GM18511 (cell line): ENCODE measurements around the gene GREM2.
A peak's percentile ranks its signal among the peaks of the same experiment; 100 is the strongest.

Source experiments
- ATAC-seq: cut with Tn5 transposase; IDR thresholded peaks from one replicate; pipeline ENCODE4 v1.9.1; 2021; ENCODE audit warnings: mild to moderate bottlenecking, moderate library complexity; ENCODE audit not compliant: unreplicated experiment

Gene GREM2

DNA sequence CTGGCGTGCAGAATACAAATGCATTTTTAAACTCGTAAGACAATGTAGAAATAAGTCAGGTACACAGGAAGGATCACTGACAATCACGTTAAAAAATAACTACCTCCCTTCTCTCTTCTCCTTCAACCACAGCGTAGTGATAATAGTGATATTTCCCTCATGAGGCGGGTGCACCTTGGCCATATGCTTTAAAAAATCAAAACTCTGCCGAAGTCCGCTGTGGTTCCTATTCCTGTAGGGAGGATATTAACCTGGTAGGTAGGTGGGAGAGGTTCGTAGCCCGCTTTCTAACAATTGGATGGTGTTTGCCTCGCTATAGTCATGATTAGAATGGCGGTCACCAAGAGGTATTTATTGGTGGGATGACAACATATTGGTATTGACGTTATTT lies 732 bp downstream of the GREM2 start:
- ATAC-seq = no peak

DNA sequence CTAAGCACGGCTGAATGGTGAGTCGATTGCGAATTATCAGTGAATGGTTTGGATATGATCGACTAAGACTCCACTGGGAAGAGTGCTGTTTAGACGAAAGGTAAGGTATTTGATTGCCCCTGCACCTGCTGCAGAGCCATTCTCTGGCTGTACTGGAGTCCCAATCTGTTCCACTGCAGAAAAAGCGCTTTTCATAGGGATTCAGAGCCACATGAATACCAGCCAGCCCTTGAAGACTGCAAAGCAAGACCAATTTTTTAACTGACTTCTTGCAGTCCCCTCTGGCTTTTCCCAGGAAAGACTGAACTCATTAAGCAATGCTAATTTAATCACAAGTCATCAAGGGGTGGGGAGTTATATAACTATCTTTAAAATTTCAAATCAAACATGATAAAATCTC lies 1.3 kb downstream of the GREM2 start:
- ATAC-seq = no peak

DNA sequence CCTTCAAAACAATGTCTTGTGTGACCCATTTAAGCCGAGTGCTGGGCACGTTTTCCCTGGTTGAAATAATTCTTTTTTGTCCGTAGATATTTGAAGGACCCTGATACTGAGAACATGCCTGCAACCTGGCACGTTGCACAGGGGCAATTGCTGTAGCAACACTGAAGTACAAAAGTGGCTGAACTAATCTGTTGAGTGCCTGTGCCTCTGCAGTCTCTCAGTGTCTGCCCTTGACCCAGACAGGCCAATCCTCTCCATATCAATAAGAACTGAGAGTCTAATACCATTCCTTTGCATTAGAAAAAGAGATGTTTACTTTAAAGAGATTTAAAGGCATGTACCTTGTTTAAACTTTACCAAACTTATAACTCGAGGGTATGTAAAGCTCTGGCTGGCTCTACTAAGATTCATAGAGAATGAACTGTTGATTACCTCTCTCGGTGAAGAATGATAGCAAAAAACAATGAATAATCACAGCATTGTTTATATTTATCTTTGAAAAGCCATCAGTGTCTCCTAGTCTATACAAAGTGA lies 2.4 kb downstream of the GREM2 start:
- ATAC-seq = no peak

DNA sequence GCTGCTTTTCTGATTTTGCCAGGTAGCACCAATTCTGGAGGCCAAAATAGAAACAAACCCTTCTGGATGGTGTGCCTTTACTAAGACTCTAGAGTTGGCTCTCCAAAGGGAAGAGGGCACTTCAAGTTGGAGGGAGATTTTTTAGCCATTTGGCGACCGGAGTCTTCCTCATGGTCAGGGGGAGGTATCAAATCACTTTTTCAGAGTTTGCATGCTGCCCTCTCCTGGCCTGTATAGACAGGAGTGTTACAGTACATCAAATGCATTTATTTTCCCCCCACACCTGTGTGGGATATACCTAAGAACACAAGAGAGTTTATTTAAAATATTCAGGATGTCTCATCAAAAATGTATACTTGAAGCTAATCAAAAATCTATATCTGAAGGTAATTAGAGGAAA lies 3.2 kb downstream of the GREM2 start:
- no peak for ATAC-seq

DNA sequence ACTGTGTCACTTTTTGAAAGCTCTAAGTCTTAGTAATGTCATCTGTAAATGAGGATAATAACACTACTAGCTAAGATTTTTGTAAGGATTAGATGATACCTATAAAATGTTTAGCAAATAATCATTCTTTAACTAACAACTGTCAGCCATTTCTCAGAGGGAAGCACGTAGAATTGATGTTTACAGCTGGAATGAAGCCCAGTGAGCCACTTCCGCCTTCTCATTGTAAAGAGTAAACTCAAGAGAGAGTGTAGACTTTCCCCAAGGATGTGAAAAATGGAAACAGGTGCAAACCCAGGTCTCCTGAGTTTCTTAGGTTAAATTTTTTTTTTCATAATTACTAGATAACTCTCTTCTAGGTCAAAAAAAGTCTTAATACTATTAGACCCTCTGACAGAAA lies 4.9 kb downstream of the GREM2 start:
- no peak for ATAC-seq

DNA sequence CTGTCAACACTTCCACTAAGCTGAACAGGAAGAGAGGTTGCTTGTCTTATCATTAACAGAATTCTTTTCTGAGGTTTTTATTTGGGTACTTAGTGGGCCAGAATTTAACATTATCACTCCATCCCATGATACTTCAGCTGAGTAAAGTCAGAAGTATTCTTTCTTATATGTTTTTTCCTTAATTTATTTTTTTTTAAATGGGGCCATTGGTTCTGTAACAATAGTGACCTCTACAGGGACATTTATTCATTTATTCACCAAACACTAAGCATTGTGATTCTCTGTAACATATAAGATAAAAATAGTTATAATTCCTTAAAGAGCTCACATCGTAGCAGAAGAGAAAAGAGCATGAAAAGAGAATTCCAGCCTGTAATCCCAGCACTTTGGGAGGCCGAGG lies 9.8 kb downstream of the GREM2 start:
- ATAC-seq = no peak

DNA sequence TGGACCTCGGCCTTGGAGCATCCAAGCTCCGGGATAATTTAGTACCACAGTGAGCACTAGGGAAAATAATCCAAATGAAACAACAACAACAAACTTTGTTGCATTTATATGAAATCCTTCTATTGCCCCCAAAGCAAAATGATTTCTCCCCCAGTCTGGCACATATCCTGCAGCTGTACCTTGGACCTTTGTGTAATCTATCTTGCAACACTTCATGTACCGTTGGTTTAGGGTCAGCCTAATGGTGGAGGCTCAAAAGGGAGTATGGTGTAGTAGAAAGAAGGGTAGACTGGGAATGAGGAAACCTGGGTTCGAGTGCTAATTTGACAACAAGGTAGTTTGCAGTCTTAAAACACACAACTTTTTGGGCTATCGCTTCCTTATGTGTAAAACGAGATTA lies 12.1 kb downstream of the GREM2 start:
- no peak for ATAC-seq

DNA sequence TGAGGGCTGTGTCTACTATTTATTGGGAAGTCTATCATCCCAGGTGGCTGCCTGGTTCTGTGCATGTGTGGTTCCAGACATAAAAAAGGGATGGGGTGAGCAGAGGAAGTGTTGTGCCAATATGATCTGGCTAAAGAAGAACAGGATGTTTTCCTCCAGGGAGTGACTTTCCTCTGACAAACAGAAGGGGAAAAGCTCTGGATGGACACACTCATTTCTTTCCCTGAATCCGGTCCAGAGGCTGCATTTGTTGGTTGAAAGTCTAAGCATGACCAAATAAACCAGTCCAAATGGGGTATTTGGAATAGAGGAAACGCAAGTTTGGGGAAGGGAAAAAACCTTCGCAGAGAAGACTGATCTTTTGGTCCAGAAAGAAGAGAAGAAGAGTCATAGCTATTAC lies 12.7 kb downstream of the GREM2 start:
- ATAC-seq = no peak

DNA sequence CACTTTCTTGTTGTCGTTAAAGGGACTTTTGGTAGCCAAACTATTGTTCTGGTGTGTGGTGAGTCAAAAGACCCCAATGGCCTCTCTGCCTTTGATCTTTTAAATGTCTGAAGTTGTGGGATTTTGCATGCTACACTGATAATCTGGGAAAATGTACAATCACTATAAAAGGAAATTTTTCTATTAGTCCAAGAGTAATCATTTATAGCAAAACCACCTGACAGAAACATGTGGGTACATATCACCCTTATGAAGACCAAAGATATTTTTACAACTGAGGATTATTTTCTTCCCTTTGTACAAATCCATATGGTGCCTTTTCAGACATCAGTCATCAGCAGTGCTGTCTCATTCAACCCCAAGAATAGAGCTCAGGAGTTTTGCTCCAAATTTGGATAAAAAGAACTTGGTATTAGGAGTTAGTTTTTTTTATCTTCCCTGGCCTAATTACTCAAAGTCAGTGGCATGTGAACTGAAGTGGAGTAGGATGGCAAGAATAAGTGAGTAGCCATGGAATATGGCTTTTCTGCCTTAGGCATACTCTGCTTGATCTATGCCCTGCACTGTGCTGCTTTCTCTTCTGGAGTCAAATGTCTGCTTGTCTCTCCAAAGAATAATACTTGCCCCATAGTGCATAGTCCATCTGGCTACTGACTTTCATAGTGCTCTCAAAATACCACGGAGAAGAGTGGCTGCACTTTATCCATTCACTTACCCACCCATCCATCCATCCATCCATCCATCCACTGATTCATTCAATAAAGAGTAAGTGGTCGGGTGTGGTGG lies 13.5 kb downstream of the GREM2 start:
- no peak for ATAC-seq

DNA sequence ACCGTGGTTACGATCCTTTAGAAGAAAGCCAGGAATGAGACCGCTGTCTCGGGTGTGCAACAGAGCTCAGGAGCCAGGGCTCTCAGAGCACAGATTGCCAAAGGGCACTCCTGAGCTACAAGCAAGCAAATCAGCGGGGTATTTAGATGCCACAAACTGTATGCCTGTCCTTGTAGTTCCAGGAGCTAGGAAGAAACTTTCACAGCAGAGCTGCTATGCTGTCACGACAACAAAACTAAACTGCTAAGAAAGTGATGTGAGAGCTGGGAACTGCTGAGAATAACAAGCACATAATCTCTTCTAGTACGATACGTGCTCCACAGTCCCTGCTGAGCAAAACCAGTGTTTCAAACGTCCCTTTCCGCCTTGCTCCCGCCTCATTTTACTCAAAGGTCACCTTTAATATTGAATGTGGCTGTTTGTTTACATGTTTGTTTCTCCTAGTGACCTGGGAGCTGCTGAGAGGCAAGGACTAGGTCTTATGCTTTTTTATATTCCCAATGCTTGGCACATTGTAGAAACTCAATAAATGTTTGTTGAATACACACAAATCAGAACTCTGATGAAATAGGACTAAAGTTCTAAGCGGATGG lies 14.7 kb downstream of the GREM2 start:
- no peak for ATAC-seq

DNA sequence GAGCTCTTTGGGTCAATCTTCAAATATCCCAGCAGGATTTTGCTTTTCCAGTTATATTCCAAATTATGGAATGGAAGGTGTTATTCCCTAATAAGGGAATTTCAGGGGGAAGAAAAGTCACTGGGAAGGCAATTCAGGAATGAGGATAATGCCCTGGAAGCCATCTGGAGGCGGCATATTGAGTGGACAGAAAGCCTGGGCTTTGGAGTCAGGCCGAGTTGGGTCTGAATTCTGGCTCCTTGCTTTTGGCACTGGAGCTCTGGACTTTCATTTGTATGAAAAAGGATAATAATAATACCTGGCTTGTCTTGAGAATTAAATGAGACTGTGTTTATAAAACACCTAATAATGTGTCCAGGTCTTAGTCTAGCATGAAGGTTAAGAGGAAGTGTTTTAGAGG lies 16.5 kb downstream of the GREM2 start:
- ATAC-seq = no peak

DNA sequence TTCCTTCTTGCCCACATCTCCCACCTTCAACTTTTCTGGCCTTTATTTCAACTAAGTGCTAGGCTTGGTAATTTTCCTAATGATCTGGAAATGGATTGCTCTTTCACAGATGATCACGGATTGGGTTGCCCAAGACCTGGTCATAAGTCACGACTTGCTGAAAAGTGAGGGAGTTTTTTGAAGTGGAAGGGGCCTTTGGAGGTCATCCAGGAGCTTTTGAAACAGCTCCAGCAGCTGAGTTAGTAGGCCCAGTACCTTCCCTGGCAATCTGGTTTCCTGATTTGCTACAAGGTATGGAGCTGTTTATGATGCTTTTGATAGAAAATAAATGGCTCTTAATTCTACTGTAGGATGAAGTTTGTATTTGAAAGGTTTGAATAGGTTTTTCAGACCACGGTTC lies 20.4 kb downstream of the GREM2 start:
- ATAC-seq = no peak

DNA sequence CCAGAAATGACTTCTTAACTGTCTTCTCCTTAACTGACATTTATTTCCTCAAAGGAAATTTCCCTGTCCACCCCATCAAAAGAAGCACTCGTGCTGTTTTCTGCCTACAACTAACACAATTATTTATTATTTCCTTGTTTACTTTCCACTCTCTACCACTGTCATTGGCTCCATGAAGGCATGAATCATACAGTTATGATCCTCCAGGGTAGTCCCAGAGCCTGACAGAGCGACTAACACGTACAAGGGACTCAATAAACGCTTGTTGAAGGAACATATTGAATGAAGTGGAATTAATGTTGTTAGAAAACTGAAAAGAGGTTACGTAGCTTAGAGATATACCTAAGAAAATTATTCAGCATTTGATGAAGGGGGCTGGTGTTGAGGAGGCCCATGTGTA lies 20.9 kb downstream of the GREM2 start:
- no peak for ATAC-seq

DNA sequence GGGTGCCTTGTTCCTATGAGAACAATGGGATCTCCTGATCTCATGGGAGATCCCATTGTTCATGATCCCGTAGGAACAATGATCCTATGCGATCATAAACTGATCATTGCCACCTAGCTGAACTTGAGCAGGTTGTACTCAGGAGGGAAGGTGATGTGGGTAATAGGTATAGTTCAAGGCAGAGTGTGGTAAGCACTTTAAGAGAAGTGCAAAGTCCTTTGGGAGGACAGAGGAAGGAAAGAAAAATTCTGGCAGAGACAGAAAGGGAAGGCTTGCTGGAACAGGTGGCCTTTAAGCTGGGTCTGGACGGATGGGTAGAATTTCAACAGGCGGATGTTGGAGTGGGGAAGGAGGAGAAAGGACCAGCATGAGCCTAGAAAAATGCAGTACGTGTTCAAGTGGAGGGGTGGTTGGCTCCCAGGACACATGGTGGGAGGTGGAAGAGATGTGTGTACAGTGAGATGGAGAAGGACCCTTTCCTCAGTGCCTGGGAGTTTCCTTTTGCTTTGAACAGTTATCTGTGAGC lies 22.3 kb downstream of the GREM2 start:
- no peak for ATAC-seq

DNA sequence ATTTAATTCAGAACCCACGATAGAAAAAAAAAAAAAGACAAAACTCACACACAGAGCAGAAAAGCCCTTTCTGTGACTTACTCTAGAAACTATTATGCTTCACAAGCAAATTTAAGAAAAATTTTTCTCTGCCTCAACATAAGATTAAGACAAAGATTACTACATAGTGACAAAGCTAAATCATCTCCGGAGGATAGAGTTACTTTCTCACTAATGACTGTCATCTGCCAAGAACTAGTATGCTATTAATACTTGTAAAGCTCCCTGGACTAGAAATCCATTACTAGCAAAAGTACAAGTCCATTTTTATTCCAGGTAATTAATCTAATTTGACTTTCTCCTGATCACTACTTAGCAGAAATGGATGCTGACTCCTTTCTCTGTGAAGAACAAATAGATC lies 25.9 kb downstream of the GREM2 start:
- ATAC-seq = no peak

DNA sequence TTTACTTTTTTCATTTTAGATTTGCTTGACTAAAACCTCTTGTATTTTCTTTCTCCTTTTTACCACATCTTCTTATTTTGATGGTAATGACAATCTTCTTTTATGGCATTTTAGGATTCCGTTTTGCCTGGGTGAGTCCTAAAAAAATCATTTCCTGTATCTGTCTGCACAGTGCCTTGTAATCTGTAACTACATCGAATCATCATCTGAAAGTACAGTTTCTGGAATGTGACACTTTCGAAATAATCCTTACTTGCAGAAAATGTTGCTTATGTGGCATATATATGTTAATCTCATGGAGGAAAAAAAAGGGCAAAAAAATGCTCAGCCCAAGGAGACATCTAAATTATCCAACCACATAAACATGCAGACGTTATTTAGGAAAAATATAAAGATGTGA lies 29.0 kb downstream of the GREM2 start:
- ATAC-seq = no peak

DNA sequence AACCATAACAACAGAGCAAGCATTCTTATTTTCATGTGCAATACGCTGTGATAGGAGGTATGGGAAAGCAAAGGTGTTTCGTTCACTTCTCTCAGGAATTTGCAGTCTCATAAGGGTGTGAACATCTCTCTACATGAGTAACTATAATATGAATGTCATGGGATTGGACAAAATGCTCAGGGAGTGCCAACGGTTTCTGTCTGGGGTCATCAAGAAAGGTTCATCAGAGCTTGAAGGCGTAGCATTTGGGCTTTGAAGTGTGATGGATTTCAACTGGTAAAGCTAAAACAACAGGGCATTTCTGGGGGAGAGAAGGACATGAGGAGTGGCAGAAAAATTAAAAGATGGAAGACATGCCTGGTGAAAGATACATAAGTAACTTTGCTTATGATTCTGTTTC lies 32.4 kb downstream of the GREM2 start:
- no peak for ATAC-seq

DNA sequence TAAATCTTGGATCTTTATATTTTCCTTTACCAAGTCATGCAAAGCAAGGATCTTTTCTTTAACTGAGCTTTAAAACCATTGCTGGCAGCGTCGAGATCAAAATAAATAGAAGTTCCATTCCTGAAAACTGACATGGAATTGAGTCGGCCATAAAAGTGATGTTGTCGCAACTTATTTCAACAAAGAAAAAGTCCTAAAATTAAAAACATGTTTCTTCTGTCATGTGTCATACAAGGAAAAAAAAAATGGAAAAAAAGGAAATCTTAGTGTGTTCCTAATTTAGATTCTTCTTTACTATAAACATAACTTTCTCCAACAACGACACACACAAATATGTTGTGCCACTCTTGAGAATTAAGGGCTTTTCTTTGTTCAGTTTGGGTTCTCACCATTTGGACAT lies 34.9 kb downstream of the GREM2 start:
- no peak for ATAC-seq

DNA sequence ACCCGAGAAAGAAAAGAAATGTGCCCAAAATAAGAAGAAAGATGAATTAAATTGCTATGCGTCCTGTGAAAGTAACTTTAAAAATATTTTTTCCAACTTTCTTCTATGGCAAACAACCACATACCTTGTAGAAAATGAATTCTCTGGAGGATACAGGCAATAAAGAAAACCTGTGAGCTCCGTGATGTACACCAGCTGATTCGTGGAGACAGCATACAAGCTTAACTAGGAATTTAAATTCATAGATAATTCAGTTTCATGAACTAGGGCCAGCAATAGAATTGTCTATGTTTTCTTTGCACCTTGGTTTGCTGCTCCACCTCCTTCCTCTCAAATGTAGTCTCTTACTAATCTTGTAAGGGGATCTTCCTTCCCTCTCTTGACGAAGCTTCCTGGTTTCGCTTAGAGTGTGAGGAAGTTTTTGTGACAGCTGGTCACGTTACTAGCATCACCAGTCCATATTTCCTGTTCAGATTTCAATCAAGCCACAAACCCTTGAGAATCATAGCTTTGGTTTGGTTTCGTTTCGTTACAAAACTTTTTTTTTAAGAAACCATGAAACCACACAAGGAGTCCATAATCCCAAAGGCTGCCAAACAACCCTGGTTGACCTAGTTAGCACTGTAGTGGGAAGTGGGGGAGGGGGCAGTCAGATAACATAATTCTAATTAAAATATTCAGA lies 35.8 kb downstream of the GREM2 start:
- ATAC-seq = peak; percentile 66

DNA sequence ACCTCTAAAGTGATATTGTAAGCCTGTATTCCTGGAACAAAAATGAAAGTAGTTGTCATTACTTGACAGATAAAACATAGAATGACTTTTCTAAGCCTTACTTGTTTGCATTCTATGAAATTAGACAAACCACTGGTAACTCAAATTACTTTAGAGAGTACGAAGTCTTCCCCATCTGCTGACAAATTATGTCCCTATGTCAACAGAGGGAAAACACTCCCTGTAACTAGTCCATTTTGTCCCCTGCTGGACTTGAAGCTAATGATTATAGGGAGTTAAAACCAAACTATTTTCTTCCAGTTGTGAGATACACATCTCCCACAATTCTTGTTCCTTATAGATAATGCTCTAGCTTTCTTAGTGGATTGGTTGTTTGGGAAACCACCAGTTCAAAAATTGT lies 39.6 kb downstream of the GREM2 start:
- ATAC-seq = no peak

DNA sequence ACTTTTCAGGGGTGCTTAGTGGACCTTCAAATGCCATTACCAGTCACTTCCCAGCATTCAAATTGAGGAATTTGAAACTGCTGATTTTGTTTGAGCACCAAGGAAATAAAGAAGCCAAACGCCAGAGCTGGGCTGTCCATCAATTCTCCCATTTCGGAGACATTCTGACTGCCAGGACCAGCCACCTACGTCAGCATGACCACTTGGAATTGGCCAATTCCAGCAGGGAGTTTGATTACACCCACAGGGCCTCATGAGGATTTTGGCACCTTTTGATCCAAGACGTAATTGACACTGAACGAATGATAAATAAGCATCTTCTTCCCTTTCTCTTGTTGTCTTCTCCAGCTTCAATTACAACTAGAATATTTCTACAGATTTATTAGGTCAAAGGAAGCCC lies 40.2 kb downstream of the GREM2 start:
- ATAC-seq = no peak

DNA sequence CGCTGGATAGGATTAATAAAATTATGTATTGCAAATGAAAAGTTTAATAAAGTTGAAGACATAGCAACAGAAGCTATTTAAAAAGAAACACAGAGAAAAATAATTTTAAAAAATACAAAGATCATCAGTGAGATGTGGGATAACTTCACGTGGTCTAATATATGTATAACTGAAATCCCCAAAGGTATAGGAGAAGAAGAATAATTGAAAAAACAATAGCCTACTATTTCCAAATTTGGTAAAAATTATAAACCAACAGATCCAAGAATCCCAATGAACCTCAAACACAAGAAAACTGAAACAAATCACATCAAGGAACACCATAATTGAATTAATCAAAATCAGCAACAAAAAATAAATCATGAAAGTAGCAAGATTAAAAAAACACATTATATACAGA lies 44.9 kb downstream of the GREM2 start:
- no peak for ATAC-seq
